ENCODE measurements around the gene GMDS.

GMDS gene

GRCh38 chr6:1577146-1577680 is 668.2 kb downstream of the GMDS start:
- no peaks in the 10 kb centered on the region for H3K27me3 ChIP-seq (replicated peaks; ENCODE audit: insufficient read depth, low read length)

DNA sequence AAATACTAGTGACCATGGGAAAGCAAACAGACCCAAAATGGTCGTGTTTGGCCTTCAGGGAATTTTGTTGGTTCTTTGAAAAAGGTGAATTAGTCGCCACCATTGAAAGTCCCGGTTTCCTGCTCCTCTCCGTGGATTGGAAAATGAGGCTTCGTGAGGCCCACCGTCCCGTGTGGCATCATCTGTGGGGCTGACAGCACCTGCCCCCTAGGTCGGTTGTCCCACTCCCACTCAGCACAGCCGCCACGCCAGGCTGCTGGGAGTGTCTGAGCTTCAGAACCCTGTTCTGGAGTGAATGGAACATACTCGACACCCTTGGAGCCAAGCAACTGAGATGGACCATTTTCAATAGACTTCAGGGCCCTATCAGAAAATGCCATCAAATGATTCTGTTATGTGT is 668.7 kb downstream of the GMDS start:
- no peaks in the 10 kb centered on the region for H3K4me1 ChIP-seq (ENCODE audit: low read length)
- H3K27ac ChIP-seq (ENCODE audit: low read length) = no peak overlapping the region
- no peaks in the 10 kb centered on the region for H3K36me3 ChIP-seq (replicated peaks; ENCODE audit: insufficient read depth, low read length)
- no peak overlapping the region for H3K9ac ChIP-seq (ENCODE audit: low read length)
- TF ChIP-seq EZH2 (optimal IDR thresholded peaks at IDR 0.05; ENCODE audit: low read depth, low read length) (no peak), EZH2phosphoT487 (IDR thresholded peaks at IDR 0.05; ENCODE audit: low read length) (no peak)
- TF ChIP-seq, protein P1, sequence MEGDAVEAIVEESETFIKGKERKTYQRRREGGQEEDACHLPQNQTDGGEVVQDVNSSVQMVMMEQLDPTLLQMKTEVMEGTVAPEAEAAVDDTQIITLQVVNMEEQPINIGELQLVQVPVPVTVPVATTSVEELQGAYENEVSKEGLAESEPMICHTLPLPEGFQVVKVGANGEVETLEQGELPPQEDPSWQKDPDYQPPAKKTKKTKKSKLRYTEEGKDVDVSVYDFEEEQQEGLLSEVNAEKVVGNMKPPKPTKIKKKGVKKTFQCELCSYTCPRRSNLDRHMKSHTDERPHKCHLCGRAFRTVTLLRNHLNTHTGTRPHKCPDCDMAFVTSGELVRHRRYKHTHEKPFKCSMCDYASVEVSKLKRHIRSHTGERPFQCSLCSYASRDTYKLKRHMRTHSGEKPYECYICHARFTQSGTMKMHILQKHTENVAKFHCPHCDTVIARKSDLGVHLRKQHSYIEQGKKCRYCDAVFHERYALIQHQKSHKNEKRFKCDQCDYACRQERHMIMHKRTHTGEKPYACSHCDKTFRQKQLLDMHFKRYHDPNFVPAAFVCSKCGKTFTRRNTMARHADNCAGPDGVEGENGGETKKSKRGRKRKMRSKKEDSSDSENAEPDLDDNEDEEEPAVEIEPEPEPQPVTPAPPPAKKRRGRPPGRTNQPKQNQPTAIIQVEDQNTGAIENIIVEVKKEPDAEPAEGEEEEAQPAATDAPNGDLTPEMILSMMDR (IDR thresholded peaks at IDR 0.05; ENCODE audit: low read length) = no peak
- no peak overlapping the region for H2AFZ ChIP-seq (ENCODE audit: low read length)
- no peaks in the 10 kb centered on the region for H3K27me3 ChIP-seq (replicated peaks; ENCODE audit: insufficient read depth, low read length)
- no peaks in the 10 kb centered on the region for H3F3A ChIP-seq (ENCODE audit: insufficient read depth, low read length)
- H3K79me2 ChIP-seq (ENCODE audit: low read length) = no peaks in the 10 kb centered on the region
- H3K9me3 ChIP-seq (replicated peaks; ENCODE audit: insufficient read depth, low read length) = no peaks in the 10 kb centered on the region
- H3K4me2 ChIP-seq (ENCODE audit: low read depth, low read length) = no peak overlapping the region
- H4K20me1 ChIP-seq (ENCODE audit: insufficient read depth, low read length) = no peaks in the 10 kb centered on the region
- H3K9me2 ChIP-seq (replicated peaks; ENCODE audit: insufficient read depth, low read length) = no peaks in the 10 kb centered on the region
- no peak overlapping the region for H3K4me3 ChIP-seq (ENCODE audit: low read length)
- DNase-seq = no peak

More at GRCh38 chr6:1577146-1577680, 668.2 kb downstream of the GMDS start:
- H3K9me2 ChIP-seq (replicated peaks; ENCODE audit: insufficient read depth, low read length) = no peaks in the 10 kb centered on the region
- no peak for TF ChIP-seq EZH2phosphoT487 (IDR thresholded peaks at IDR 0.05; ENCODE audit: low read length)
- H3F3A ChIP-seq (ENCODE audit: insufficient read depth, low read length) = no peaks in the 10 kb centered on the region
- H3K36me3 ChIP-seq (replicated peaks; ENCODE audit: insufficient read depth, low read length) = no peaks in the 10 kb centered on the region
- H3K27ac ChIP-seq (ENCODE audit: low read length) = no peak overlapping the region
- H3K9ac ChIP-seq (ENCODE audit: low read length) = no peak overlapping the region
- no peak overlapping the region for H3K4me2 ChIP-seq (ENCODE audit: low read depth, low read length)
- no peaks in the 10 kb centered on the region for H3K4me1 ChIP-seq (ENCODE audit: low read length)
- no peaks in the 10 kb centered on the region for H3K9me3 ChIP-seq (replicated peaks; ENCODE audit: insufficient read depth, low read length)
- H2AFZ ChIP-seq (ENCODE audit: low read length) = no peak overlapping the region
- H3K79me2 ChIP-seq (ENCODE audit: low read length) = no peaks in the 10 kb centered on the region
- no peak for DNase-seq
- no peak overlapping the region for H3K4me3 ChIP-seq (ENCODE audit: low read length)
- H4K20me1 ChIP-seq (ENCODE audit: insufficient read depth, low read length) = no peaks in the 10 kb centered on the region

DNA sequence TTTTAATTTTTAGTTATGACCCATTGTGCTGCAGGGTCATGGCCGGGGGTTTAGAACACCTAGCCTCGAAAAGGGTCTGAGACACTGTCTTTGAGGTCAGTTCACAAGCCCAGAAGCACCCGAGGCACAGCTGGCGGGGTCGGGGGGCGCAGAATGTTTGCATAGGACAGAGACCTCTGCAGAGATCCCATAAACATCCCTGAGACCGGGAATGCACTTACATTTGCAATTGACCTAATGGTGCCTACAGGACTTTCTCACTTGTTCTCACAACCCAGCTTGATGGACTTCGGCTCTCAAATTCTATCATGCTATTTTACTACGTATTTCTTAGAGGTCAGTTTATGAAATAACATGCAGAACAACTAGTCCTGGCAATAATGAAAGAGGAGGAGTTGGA is 669.2 kb downstream of the GMDS start:
- no peak overlapping the region for H3K27ac ChIP-seq (ENCODE audit: low read length)

More for the DNA sequence above, 669.2 kb downstream of the GMDS start:
- no peak overlapping the region for H3K4me2 ChIP-seq (ENCODE audit: low read depth, low read length)
- H3K9ac ChIP-seq (ENCODE audit: low read length) = no peak overlapping the region
- no peaks in the 10 kb centered on the region for H3K79me2 ChIP-seq (ENCODE audit: low read length)
- H3K27me3 ChIP-seq (replicated peaks; ENCODE audit: insufficient read depth, low read length) = no peaks in the 10 kb centered on the region
- H3K9me3 ChIP-seq (replicated peaks; ENCODE audit: insufficient read depth, low read length) = no peaks in the 10 kb centered on the region
- no peaks in the 10 kb centered on the region for H3K9me2 ChIP-seq (replicated peaks; ENCODE audit: insufficient read depth, low read length)
- DNase-seq = no peak
- H3K4me1 ChIP-seq (ENCODE audit: low read length) = no peaks in the 10 kb centered on the region
- H4K20me1 ChIP-seq (ENCODE audit: insufficient read depth, low read length) = no peaks in the 10 kb centered on the region
- TF ChIP-seq EZH2 (optimal IDR thresholded peaks at IDR 0.05; ENCODE audit: low read depth, low read length) (no peak), EZH2phosphoT487 (IDR thresholded peaks at IDR 0.05; ENCODE audit: low read length) (no peak)
- TF ChIP-seq, protein P1 (IDR thresholded peaks at IDR 0.05; ENCODE audit: low read length) = no peak
- no peaks in the 10 kb centered on the region for H3F3A ChIP-seq (ENCODE audit: insufficient read depth, low read length)
- H2AFZ ChIP-seq (ENCODE audit: low read length) = no peak overlapping the region
- H3K36me3 ChIP-seq (replicated peaks; ENCODE audit: insufficient read depth, low read length) = no peaks in the 10 kb centered on the region
- no peak overlapping the region for H3K4me3 ChIP-seq (ENCODE audit: low read length)
